HG03066 (cell line): ENCODE measurements around the gene SYNGR2.
"Not testable (repeated sequence)": the region's sequence is repeated elsewhere in the genome, so short reads cannot be mapped to it uniquely, and the experiment has no call there.

Experiments used
- ATAC-seq: cut with Tn5 transposase; IDR thresholded peaks from one replicate; pipeline ENCODE4 v1.9.1; 2021; ENCODE audit warnings: low read depth; ENCODE audit not compliant: unreplicated experiment

Gene SYNGR2

GRCh38 chr17:78129351-78130089 lies 38.9 kb upstream of the SYNGR2 start:
- no peak for ATAC-seq

- no peak for ATAC-seq
These were observed 38.3 kb upstream of the SYNGR2 start for GRCh38 chr17:78130090-78130436.

- ATAC-seq: peak; percentile 31
These were observed 37.8 kb upstream of the SYNGR2 start, which contains the start of gene TMC8 for GRCh38 chr17:78130437-78131101. Gene TMC8 (plus strand): TSS chr17:78130771. CDS start chr17:78131589, 818 bp downstream.

- ATAC-seq: no peak
These were observed 37.0 kb upstream of the SYNGR2 start for GRCh38 chr17:78131172-78132083.

- ATAC-seq: no peak
These were observed 36.2 kb upstream of the SYNGR2 start for GRCh38 chr17:78132084-78132676.

GRCh38 chr17:78132767-78133178 lies 35.6 kb upstream of the SYNGR2 start:
- ATAC-seq: no peak

- ATAC-seq: no peak
These were observed 35.0 kb upstream of the SYNGR2 start for GRCh38 chr17:78133179-78133951.

GRCh38 chr17:78133971-78134898 lies 34.1 kb upstream of the SYNGR2 start:
- ATAC-seq: no peak

- ATAC-seq: no peak
These were observed 33.4 kb upstream of the SYNGR2 start for GRCh38 chr17:78134899-78135385.

GRCh38 chr17:78135858-78136500 lies 32.4 kb upstream of the SYNGR2 start:
- ATAC-seq: no peak

- no peak for ATAC-seq
These were observed 30.8 kb upstream of the SYNGR2 start for GRCh38 chr17:78137392-78138203.

- ATAC-seq: no peak
These were observed 29.9 kb upstream of the SYNGR2 start for GRCh38 chr17:78138204-78139060.

GRCh38 chr17:78139861-78140168 lies 28.6 kb upstream of the SYNGR2 start:
- not testable (repeated sequence) for ATAC-seq

- peak; percentile 62 for ATAC-seq
These were observed 28.0 kb upstream of the SYNGR2 start for GRCh38 chr17:78140169-78141051.

- no peak for ATAC-seq
These were observed 26.8 kb upstream of the SYNGR2 start for GRCh38 chr17:78141437-78142118.
